GM12873 (cell line): ENCODE results near the gene SNX33.

Experiments used
- CTCF ChIP-seq: IDR thresholded peaks from 2 replicates; pipeline ENCODE4 v1.5.1; 2012; ENCODE audit warnings: low read depth, mild to moderate bottlenecking, moderate library complexity, low read length, control low read depth; ENCODE audit not compliant: insufficient read depth; ENCODE audit errors: missing control alignments

The SNX33 gene

GRCh38 chr15:75646112-75646943 lies 1.4 kb upstream of the SNX33 start:
- TF ChIP-seq CTCF: no peak

GRCh38 chr15:75646944-75647364 lies 758 bp upstream of the SNX33 start:
- TF ChIP-seq CTCF: no peak

- TF ChIP-seq CTCF: no peak
Measured at GRCh38 chr15:75648156-75649000, 666 bp downstream of the SNX33 start.

GRCh38 chr15:75649045-75649761 lies 1.5 kb downstream of the SNX33 start:
- no peak for TF ChIP-seq CTCF

- no peak for TF ChIP-seq CTCF
Measured at GRCh38 chr15:75649848-75650247, 2.1 kb downstream of the SNX33 start.

- TF ChIP-seq CTCF: no peak
Measured at GRCh38 chr15:75650908-75651809, 3.4 kb downstream of the SNX33 start.
